Measurements from ENCODE around the gene LGR6.

DNA sequence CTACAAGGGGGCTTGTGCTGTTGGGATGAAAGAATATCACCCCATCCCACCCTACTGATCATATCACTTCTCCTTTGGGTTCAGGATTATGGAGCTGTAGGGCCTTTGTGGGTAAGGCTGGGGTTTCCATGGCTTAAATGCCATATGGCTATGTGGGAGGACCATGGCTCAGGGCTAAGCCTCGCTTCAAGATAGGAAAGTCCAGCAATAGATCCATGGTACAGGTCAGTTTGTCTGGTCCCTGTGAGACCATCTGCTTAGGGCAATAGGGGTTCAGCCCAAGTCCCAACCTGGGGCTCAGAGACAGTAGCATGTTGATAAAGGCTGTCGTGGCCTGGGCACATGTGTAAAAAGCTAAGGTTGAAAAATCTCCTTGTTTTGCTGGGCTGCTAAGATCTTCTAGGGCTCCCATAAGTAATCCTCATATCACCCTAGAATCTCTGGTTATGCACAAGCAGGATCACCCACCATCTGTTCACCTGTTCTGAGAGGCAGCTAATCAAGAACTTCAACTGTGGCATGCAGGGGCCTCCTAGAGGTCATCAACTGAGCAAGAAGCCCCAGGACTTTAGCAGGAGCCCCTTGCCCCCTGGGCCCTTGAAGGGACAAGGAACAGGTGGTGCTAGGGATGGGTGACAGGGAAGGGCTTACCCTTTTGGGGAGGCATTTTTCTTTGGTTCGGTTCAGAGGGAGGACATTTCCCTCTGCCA is 81.6 kb downstream of the LGR6 start:
- TF ChIP-seq, protein P1, sequence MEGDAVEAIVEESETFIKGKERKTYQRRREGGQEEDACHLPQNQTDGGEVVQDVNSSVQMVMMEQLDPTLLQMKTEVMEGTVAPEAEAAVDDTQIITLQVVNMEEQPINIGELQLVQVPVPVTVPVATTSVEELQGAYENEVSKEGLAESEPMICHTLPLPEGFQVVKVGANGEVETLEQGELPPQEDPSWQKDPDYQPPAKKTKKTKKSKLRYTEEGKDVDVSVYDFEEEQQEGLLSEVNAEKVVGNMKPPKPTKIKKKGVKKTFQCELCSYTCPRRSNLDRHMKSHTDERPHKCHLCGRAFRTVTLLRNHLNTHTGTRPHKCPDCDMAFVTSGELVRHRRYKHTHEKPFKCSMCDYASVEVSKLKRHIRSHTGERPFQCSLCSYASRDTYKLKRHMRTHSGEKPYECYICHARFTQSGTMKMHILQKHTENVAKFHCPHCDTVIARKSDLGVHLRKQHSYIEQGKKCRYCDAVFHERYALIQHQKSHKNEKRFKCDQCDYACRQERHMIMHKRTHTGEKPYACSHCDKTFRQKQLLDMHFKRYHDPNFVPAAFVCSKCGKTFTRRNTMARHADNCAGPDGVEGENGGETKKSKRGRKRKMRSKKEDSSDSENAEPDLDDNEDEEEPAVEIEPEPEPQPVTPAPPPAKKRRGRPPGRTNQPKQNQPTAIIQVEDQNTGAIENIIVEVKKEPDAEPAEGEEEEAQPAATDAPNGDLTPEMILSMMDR (IDR thresholded peaks at IDR 0.05) = no peak
- no peak for TF ChIP-seq POLR2A (IDR thresholded peaks at IDR 0.05)
